Spleen (tissue), 7 donors: ENCODE results near the gene EXOSC6.
"Not testable (repeated sequence)": the region's sequence is repeated elsewhere in the genome, so short reads cannot be mapped to it uniquely, and the experiment has no call there.

ENCODE experiments used
- POLR2AphosphoS5 ChIP-seq, 3 donors: sonication (generic); formaldehyde crosslinking; IDR thresholded peaks; one replicate each; pipeline ENCODE4 v1.5.1; 2017; ENCODE audit warnings: antibody characterized with exemption in 3 of 3
- TF ChIP-seq, protein P1 (sequence below), 11 experiments: fragments of 200-600 bp in 7 of 11; fragments of 450-650 bp in 4 of 11; sonication (generic) in 4 of 11; IDR thresholded peaks in 8 of 11; conservative IDR thresholded peaks in 3 of 11; 1 replicate in 7 of 11; 2 replicates in 4 of 11; pipeline versions ENCODE4 v1.4.0 to v1.8.0; 2016 to 2021; ENCODE audit warnings: antibody characterized with exemption in 11 of 11, inconsistent platforms in 4 of 11, mild to moderate bottlenecking in 1 of 11
- donor health status: DM: no; HTN: no; CAD: no; lungs with moderate emphysema.
- donor health status: DM: no; HTN: no; CAD: no.
- donor health status: DM: no; HTN: no; CAD: no.

DNA sequence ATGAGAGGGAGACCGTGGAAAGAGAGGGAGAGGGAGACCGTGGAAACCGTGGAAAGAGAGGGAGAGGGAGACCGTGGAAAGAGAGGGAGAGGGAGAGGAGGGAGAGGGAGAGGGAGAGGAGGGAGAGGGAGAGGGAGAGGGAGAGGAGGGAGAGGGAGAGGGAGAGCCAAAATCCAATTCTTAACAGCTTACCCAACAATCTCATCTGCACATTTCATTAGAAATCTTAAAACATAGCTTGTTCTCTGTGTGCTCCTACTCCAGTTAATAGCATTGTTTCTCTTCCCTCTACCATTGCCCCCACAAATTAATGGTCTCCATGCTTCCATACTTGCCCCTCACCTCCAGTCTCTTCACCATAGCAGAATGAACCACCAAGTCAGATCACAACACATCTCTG is 26.3 kb downstream of the EXOSC6 start:
- TF ChIP-seq, protein P1, sequence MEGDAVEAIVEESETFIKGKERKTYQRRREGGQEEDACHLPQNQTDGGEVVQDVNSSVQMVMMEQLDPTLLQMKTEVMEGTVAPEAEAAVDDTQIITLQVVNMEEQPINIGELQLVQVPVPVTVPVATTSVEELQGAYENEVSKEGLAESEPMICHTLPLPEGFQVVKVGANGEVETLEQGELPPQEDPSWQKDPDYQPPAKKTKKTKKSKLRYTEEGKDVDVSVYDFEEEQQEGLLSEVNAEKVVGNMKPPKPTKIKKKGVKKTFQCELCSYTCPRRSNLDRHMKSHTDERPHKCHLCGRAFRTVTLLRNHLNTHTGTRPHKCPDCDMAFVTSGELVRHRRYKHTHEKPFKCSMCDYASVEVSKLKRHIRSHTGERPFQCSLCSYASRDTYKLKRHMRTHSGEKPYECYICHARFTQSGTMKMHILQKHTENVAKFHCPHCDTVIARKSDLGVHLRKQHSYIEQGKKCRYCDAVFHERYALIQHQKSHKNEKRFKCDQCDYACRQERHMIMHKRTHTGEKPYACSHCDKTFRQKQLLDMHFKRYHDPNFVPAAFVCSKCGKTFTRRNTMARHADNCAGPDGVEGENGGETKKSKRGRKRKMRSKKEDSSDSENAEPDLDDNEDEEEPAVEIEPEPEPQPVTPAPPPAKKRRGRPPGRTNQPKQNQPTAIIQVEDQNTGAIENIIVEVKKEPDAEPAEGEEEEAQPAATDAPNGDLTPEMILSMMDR (IDR thresholded peaks at IDR 0.05 in 8 of 11, conservative IDR thresholded peaks at IDR 0.05 in 3 of 11) = not testable (repeated sequence)
- TF ChIP-seq POLR2AphosphoS5 (IDR thresholded peaks at IDR 0.05) = not testable (repeated sequence)
